Trophoblast cell (in vitro differentiated cells and primary cell): ENCODE measurements around the gene HIRA.
A peak's percentile ranks its signal among the peaks of the same experiment; 100 is the strongest.
"Not testable (repeated sequence)": the region's sequence is repeated elsewhere in the genome, so short reads cannot be mapped to it uniquely, and the experiment has no call there.

ENCODE experiments used
- DNase-seq, 2 donors: peaks; one replicate each; pipeline ENCODE4 v3.0.0-alpha.2; 2016
- H2AFZ ChIP-seq: 2 replicates; pipeline ENCODE4 v1.6.1; 2013; ENCODE audit warnings: low read length, moderate library complexity, mild to moderate bottlenecking; ENCODE audit not compliant: insufficient read depth, poor library complexity
- H2AK5ac ChIP-seq: 2 replicates; pipeline ENCODE4 v1.6.1; 2013; ENCODE audit warnings: mild to moderate bottlenecking, low read length
- H2BK120ac ChIP-seq: 2 replicates; pipeline ENCODE4 v1.6.1; 2013; ENCODE audit warnings: low read length, mild to moderate bottlenecking, moderate library complexity; ENCODE audit not compliant: insufficient read depth, poor library complexity
- H2BK12ac ChIP-seq: 2 replicates; pipeline ENCODE4 v1.6.1; 2013; ENCODE audit warnings: mild to moderate bottlenecking, low read length, moderate library complexity
- H2BK5ac ChIP-seq: 2 replicates; pipeline ENCODE4 v1.6.1; 2013; ENCODE audit warnings: low read length, low read depth, moderate library complexity, mild to moderate bottlenecking; ENCODE audit not compliant: poor library complexity
- H3K14ac ChIP-seq: 2 replicates; pipeline ENCODE4 v1.6.1; 2013; ENCODE audit warnings: mild to moderate bottlenecking, low read length
- H3K18ac ChIP-seq: 2 replicates; pipeline ENCODE4 v1.6.1; 2013; ENCODE audit warnings: mild to moderate bottlenecking, low read length
- H3K23ac ChIP-seq: 2 replicates; pipeline ENCODE4 v1.6.1; 2013; ENCODE audit warnings: low read length
- H3K27ac ChIP-seq: 2 replicates; pipeline ENCODE4 v1.5.1; 2013; ENCODE audit warnings: low read depth, mild to moderate bottlenecking, inconsistent platforms, low read length, moderate library complexity
- H3K27me3 ChIP-seq: 2 replicates; pipeline ENCODE4 v1.6.1; 2013; ENCODE audit warnings: inconsistent platforms, mild to moderate bottlenecking, low read length, moderate library complexity; ENCODE audit not compliant: insufficient read depth
- H3K36me3 ChIP-seq, 2 experiments: 1 replicate in 1 of 2; 2 replicates in 1 of 2; pipeline ENCODE4 v1.6.1; 2013; ENCODE audit warnings: low read length in 2 of 2, mild to moderate bottlenecking in 2 of 2, moderate library complexity in 1 of 2; ENCODE audit not compliant: insufficient read depth in 2 of 2, control insufficient read depth in 1 of 2
- H3K4ac ChIP-seq: 2 replicates; pipeline ENCODE4 v1.6.1; 2013; ENCODE audit warnings: low read depth, mild to moderate bottlenecking, low read length, moderate library complexity
- H3K4me1 ChIP-seq, 2 experiments: 1 replicate in 1 of 2; 2 replicates in 1 of 2; pipeline ENCODE4 v1.6.1; 2013; ENCODE audit warnings: low read length in 2 of 2, mild to moderate bottlenecking in 2 of 2, moderate library complexity in 1 of 2; ENCODE audit not compliant: insufficient read depth in 2 of 2, control insufficient read depth in 1 of 2
- H3K4me2 ChIP-seq: 2 replicates; pipeline ENCODE4 v1.6.1; 2013; ENCODE audit warnings: inconsistent platforms, mild to moderate bottlenecking, low read length, moderate library complexity
- H3K4me3 ChIP-seq: 2 replicates; pipeline ENCODE4 v1.5.1; 2013; ENCODE audit warnings: mild to moderate bottlenecking, low read depth, low read length, inconsistent platforms
- H3K79me1 ChIP-seq: one replicate; pipeline ENCODE4 v1.6.1; 2013; ENCODE audit warnings: low read length
- H3K79me2 ChIP-seq: 2 replicates; pipeline ENCODE4 v1.6.1; 2013; ENCODE audit warnings: low read length, mild to moderate bottlenecking; ENCODE audit not compliant: control insufficient read depth, insufficient read depth, poor library complexity
- H3K9ac ChIP-seq: 2 replicates; pipeline ENCODE4 v1.6.1; 2013; ENCODE audit warnings: mild to moderate bottlenecking, low read length
- H3K9me3 ChIP-seq: 2 replicates; pipeline ENCODE4 v1.6.1; 2013; ENCODE audit warnings: low read depth, mild to moderate bottlenecking, control low read depth, inconsistent platforms, low read length; ENCODE audit not compliant: insufficient read depth
- H4K12ac ChIP-seq: 2 replicates; pipeline ENCODE4 v1.6.1; 2013; ENCODE audit warnings: low read depth, mild to moderate bottlenecking, low read length, moderate library complexity
- H4K8ac ChIP-seq: 2 replicates; pipeline ENCODE4 v1.6.1; 2013; ENCODE audit warnings: low read depth, mild to moderate bottlenecking, low read length, moderate library complexity
- H4K91ac ChIP-seq: one replicate; pipeline ENCODE4 v1.6.1; 2013; ENCODE audit warnings: low read depth, mild to moderate bottlenecking, low read length, moderate library complexity
- WGBS: extraction: QIAGEN DNeasy Blood & Tissue Kit; methylation state at CpG from one replicate; pipeline ENCODE4 v1.1.7; 2013; ENCODE audit warnings: missing lambda C conversion rate; ENCODE audit not compliant: insufficient read length, insufficient coverage; ENCODE audit errors: extremely low coverage; 5-methylcytosine and 5-hydroxymethylcytosine counted together

The HIRA gene

GRCh38 chr22:19446603-19447329, 15.2 kb upstream of the HIRA start:
- Histone ChIP-seq H3K23ac (no peak overlapping the region), H3K14ac (peak overlapping the region; percentile 22), H3K4ac (peak overlapping the region; percentile 93), H3K4me3 (peak overlapping the region; percentile 90), H3K9ac (peak overlapping the region; percentile 78), H3K18ac (no peak overlapping the region), H3K4me2 (peak overlapping the region; percentile 89), H2BK120ac (no peak overlapping the region), H2BK5ac (no peak overlapping the region), H3K79me2 (peaks cover 7% of the 10 kb centered on the region), H2BK12ac (no peak overlapping the region), H4K91ac (peak overlapping the region; percentile 86), H3K9me3 (no peaks in the 10 kb centered on the region), H3K36me3 (peaks cover 27 to 41% of the 10 kb centered on the region in 2 experiments), H2AFZ (no peak overlapping the region), H4K12ac (peak overlapping the region; percentile 46), H2AK5ac (no peak overlapping the region), H3K79me1 (peaks cover 7% of the 10 kb centered on the region), H3K4me1 (peaks cover 11 to 12% of the 10 kb centered on the region in 2 experiments), H4K8ac (peak overlapping the region; percentile 85), H3K27ac (peak overlapping the region; percentile 91), H3K27me3 (no peaks in the 10 kb centered on the region)
- DNase-seq, result no peak
- no CpG with 5 or more reads among the region's 22 CpGs for WGBS

DNA sequence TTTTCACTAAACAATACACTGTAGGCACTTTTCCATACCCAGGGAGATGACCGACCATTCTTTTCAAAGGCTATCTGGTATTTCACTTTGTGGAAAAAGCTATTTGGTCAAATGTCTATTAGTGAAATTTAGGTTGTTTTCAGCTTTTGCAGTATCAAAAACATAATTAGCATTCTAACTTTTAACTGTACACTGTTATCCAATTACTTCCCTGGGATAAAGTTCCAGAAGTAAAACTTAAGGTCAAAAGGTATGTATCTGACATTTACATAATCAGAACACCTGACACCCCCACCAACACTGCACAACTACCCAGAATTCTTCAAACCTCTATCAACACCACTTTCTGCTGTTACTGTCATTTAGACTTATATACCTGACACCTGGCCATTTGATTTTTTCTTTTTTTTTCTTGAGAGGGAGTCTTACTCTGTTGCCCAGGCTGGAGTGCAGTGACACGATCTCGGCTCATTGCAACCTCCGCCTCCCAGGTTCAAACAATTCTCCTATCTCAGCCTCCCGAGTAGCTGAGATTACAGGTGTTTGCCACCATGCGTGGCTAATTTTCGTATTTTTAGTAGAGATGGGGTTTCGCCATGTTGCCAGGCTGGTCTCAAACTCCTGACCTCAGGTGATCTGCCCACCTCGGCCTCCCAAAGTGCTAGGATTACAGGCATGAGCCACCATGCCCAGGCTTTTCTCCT, 13.9 kb upstream of the HIRA start:
- peaks cover 25 to 34% of the 10 kb centered on the region in 2 experiments for H3K36me3 ChIP-seq
- not testable (repeated sequence) for DNase-seq, H4K8ac ChIP-seq, H3K27me3 ChIP-seq, H3K4me2 ChIP-seq, H2BK5ac ChIP-seq, H2AK5ac ChIP-seq, H3K4ac ChIP-seq, H2BK120ac ChIP-seq, H2AFZ ChIP-seq, H3K14ac ChIP-seq, H3K27ac ChIP-seq, H4K12ac ChIP-seq, H2BK12ac ChIP-seq, H3K23ac ChIP-seq, H3K79me2 ChIP-seq, H3K4me3 ChIP-seq, H4K91ac ChIP-seq, H3K9ac ChIP-seq, H3K9me3 ChIP-seq, H3K18ac ChIP-seq, H3K79me1 ChIP-seq
- WGBS, result no CpG with 5 or more reads among the region's 9 CpGs
- H3K4me1 ChIP-seq, result peaks cover 11 to 12% of the 10 kb centered on the region in 2 experiments

DNA sequence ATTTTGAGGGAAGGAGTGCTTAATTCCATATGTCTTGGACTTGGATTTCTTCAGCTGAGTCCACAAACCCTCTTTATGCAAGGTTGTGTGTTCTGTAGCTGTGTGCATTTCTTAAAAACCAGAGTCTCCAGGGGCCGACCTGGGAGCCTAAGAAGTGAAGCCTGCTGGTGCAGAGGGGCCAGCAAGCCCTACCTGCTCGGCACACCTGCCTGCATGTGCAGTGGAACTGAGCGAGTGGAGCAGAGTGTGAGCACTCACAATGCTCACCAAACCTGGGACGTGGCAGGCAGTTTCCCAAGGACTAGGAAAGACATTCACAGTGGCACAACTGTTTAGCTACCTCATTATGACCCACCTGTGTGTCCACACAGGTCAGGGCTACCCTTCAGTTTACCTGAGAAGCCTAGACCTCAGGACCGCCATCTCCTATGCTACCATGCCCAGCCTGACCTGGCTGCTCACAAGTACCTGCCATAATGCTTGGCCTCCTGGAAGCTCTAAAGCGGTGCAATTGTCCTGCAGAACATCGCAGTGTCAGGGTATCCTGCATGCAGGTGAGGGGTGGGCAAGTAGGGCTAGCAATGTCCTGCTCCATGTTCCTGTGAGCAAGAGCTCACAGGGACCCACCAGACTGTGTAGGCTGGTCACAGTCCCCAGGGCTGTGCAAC, 12.1 kb upstream of the HIRA start:
- no peak overlapping the region for H3K23ac ChIP-seq
- no peak overlapping the region for H3K4ac ChIP-seq
- H2BK5ac ChIP-seq, result no peak overlapping the region
- no peak overlapping the region for H2AFZ ChIP-seq
- no peak overlapping the region for H4K12ac ChIP-seq
- H3K27ac ChIP-seq, result no peak overlapping the region
- no peak overlapping the region for H3K18ac ChIP-seq
- H4K91ac ChIP-seq, result no peak overlapping the region
- H2BK12ac ChIP-seq, result no peak overlapping the region
- peaks cover 7% of the 10 kb centered on the region for H3K79me1 ChIP-seq
- H3K4me3 ChIP-seq, result no peak overlapping the region
- H3K9me3 ChIP-seq, result no peaks in the 10 kb centered on the region
- no peak overlapping the region for H3K4me2 ChIP-seq
- no peak for DNase-seq
- peaks cover 10% of the 10 kb centered on the region in 2 experiments for H3K4me1 ChIP-seq
- no peak overlapping the region for H4K8ac ChIP-seq
- no peak overlapping the region for H2AK5ac ChIP-seq
- peaks cover 20 to 26% of the 10 kb centered on the region in 2 experiments for H3K36me3 ChIP-seq
- no CpG with 5 or more reads among the region's 7 CpGs for WGBS
- peaks cover 7% of the 10 kb centered on the region for H3K79me2 ChIP-seq
- H3K27me3 ChIP-seq, result no peaks in the 10 kb centered on the region
- no peak overlapping the region for H2BK120ac ChIP-seq
- no peak overlapping the region for H3K14ac ChIP-seq
- H3K9ac ChIP-seq, result no peak overlapping the region

- Histone ChIP-seq H3K4me3 (no peak overlapping the region), H3K4me2 (no peak overlapping the region), H4K91ac (no peak overlapping the region), H3K14ac (no peak overlapping the region), H2BK12ac (no peak overlapping the region), H2BK5ac (no peak overlapping the region), H3K79me2 (peaks cover 4% of the 10 kb centered on the region), H3K36me3 (peaks cover 19 to 25% of the 10 kb centered on the region in 2 experiments), H4K12ac (no peak overlapping the region), H3K4me1 (peaks cover 3 to 5% of the 10 kb centered on the region in 2 experiments), H4K8ac (no peak overlapping the region), H3K79me1 (no peaks in the 10 kb centered on the region), H3K4ac (no peak overlapping the region), H3K27ac (no peak overlapping the region), H3K9ac (no peak overlapping the region), H3K23ac (no peak overlapping the region), H3K27me3 (no peaks in the 10 kb centered on the region), H3K9me3 (no peaks in the 10 kb centered on the region), H2BK120ac (no peak overlapping the region), H2AFZ (no peak overlapping the region), H3K18ac (no peak overlapping the region), H2AK5ac (no peak overlapping the region)
- no CpG with 5 or more reads among the region's 2 CpGs for WGBS
- DNase-seq, result no peak
Measured at GRCh38 chr22:19442166-19442565, 10.6 kb upstream of the HIRA start.
